ENCODE data around the gene ADCY5. TPM values are rescaled to one million over a fixed set of nuclear protein-coding genes. Genes with fewer than 3 reads are reported as not detected.
A peak's percentile ranks its signal among the peaks of the same experiment; 100 is the strongest.

ADCY5 gene
- total and polyA plus RNA-seq, 2 donors from 2014 or later: 7.1 to 33.6 TPM

- intact Hi-C loops (cut with DNase I): no loop called here
- Histone ChIP-seq H3K27ac (ENCODE audit: low read depth in 2 of 2, low read length in 2 of 2) (no peak overlapping the region), H3K27me3 (ENCODE audit: control insufficient read depth, insufficient read depth, low read length) (no peaks in the 10 kb centered on the region), H3K4me3 (ENCODE audit: low read length in 3 of 3) (no peak overlapping the region), H3K9me3 (ENCODE audit: control insufficient read depth in 2 of 3, insufficient read depth in 1 of 3, low read length in 3 of 3) (no peaks in the 10 kb centered on the region), H3K36me3 (ENCODE audit: control insufficient read depth in 2 of 3, insufficient read depth in 3 of 3, low read length in 3 of 3) (no peaks in the 10 kb centered on the region), H3K9ac (ENCODE audit: low read length in 3 of 3) (no peak overlapping the region), H3K4me1 (ENCODE audit: control insufficient read depth in 2 of 3, insufficient read depth in 2 of 3, low read depth in 1 of 3, low read length in 3 of 3) (peaks cover 0 to 32% (median 15%) of the 10 kb centered on the region in 3 donors)
- DNase-seq (peak in 4 of 5 donors; percentile 63 to 79 (median 67)), FAIRE-seq (no peak)
- no peak for TF ChIP-seq CTCF (IDR thresholded peaks at IDR 0.05; ENCODE audit: borderline replicate concordance, extremely low read depth, insufficient read depth)
Measured at GRCh38 chr3:123383091-123384053, 65.5 kb downstream of the ADCY5 start.

GRCh38 chr3:123380261-123380660, 68.6 kb downstream of the ADCY5 start:
- H3K27ac ChIP-seq (ENCODE audit: low read depth in 2 of 2, low read length in 2 of 2): no peak overlapping the region
- H3K4me1 ChIP-seq (ENCODE audit: control insufficient read depth in 2 of 3, insufficient read depth in 2 of 3, low read depth in 1 of 3, low read length in 3 of 3): peaks cover 0 to 11% (median 1%) of the 10 kb centered on the region in 3 donors
- no peaks in the 10 kb centered on the region for H3K9me3 ChIP-seq (ENCODE audit: control insufficient read depth in 2 of 3, insufficient read depth in 1 of 3, low read length in 3 of 3)
- no peak overlapping the region for H3K4me3 ChIP-seq (ENCODE audit: low read length in 3 of 3)
- no peaks in the 10 kb centered on the region for H3K36me3 ChIP-seq (ENCODE audit: control insufficient read depth in 2 of 3, insufficient read depth in 3 of 3, low read length in 3 of 3)
- no peak for FAIRE-seq
- DNase-seq: peak in 1 of 5 donors; percentile 13
- no peak for TF ChIP-seq CTCF (IDR thresholded peaks at IDR 0.05; ENCODE audit: borderline replicate concordance, extremely low read depth, insufficient read depth)
- no peaks in the 10 kb centered on the region for H3K27me3 ChIP-seq (ENCODE audit: control insufficient read depth, insufficient read depth, low read length)
- intact Hi-C loops (cut with DNase I): no loop called here
- no peak overlapping the region for H3K9ac ChIP-seq (ENCODE audit: low read length in 3 of 3)

GRCh38 chr3:123379041-123379830, 69.7 kb downstream of the ADCY5 start:
- Histone ChIP-seq H3K27ac (ENCODE audit: low read depth in 2 of 2, low read length in 2 of 2) (no peak overlapping the region), H3K27me3 (ENCODE audit: control insufficient read depth, insufficient read depth, low read length) (no peaks in the 10 kb centered on the region), H3K9ac (ENCODE audit: low read length in 3 of 3) (no peak overlapping the region), H3K4me3 (ENCODE audit: low read length in 3 of 3) (no peak overlapping the region), H3K36me3 (ENCODE audit: control insufficient read depth in 2 of 3, insufficient read depth in 3 of 3, low read length in 3 of 3) (no peaks in the 10 kb centered on the region), H3K9me3 (ENCODE audit: control insufficient read depth in 2 of 3, insufficient read depth in 1 of 3, low read length in 3 of 3) (no peaks in the 10 kb centered on the region), H3K4me1 (ENCODE audit: control insufficient read depth in 2 of 3, insufficient read depth in 2 of 3, low read depth in 1 of 3, low read length in 3 of 3) (peaks cover 0 to 5% (median 0%) of the 10 kb centered on the region in 3 donors)
- intact Hi-C loops (cut with DNase I): no loop called here
- FAIRE-seq (no peak), DNase-seq (peak in 1 of 5 donors; percentile 22)
- no peak for TF ChIP-seq CTCF (IDR thresholded peaks at IDR 0.05; ENCODE audit: borderline replicate concordance, extremely low read depth, insufficient read depth)
